DMS53 (cell line): ENCODE data around the gene SCT.

ENCODE experiments used
- DNase-seq: peaks from one replicate; lab custom pipeline; 2025; lab: John Stamatoyannopoulos, UW

Gene SCT

GRCh38 chr11:621838-622237 is 5.1 kb downstream of the SCT start:
- DNase-seq, result no peak

GRCh38 chr11:620935-621814 is 5.8 kb downstream of the SCT start:
- DNase-seq, result no peak

GRCh38 chr11:620201-620600 is 6.8 kb downstream of the SCT start:
- no peak for DNase-seq

- DNase-seq, result no peak
Measured at GRCh38 chr11:619628-620050, 7.3 kb downstream of the SCT start.

GRCh38 chr11:618856-619627 is 7.9 kb downstream of the SCT start:
- no peak for DNase-seq

GRCh38 chr11:617912-618682 is 8.9 kb downstream of the SCT start:
- DNase-seq, result no peak

- no peak for DNase-seq
Measured at GRCh38 chr11:617199-617911, 9.6 kb downstream of the SCT start.

- DNase-seq, result no peak
Measured at GRCh38 chr11:616320-617198, 10.4 kb downstream of the SCT start.

- DNase-seq, result peak; percentile 99
Measured at GRCh38 chr11:615504-616319, 11.3 kb downstream of the SCT start, which contains the start of gene IRF7. IRF7 (minus strand) TSS chr11:615950; CDS start chr11:615364, 586 bp downstream.

GRCh38 chr11:614623-615503 is 12.1 kb downstream of the SCT start:
- peak; percentile 44 for DNase-seq

- peak; percentile 53 for DNase-seq
Measured at GRCh38 chr11:614021-614622, 12.9 kb downstream of the SCT start.

GRCh38 chr11:613369-613968 is 13.5 kb downstream of the SCT start:
- peak; percentile 97 for DNase-seq

GRCh38 chr11:612961-613300 is 14.1 kb downstream of the SCT start:
- DNase-seq, result no peak

GRCh38 chr11:612201-612960 is 14.6 kb downstream of the SCT start:
- peak; percentile 94 for DNase-seq

GRCh38 chr11:611001-611996 is 15.7 kb downstream of the SCT start:
- DNase-seq, result peak; percentile 34
